NCI-H2081 treated with DMSO at 0.1 percent for 48 hours (cell line): ENCODE results near the gene SUSD1.
"Not testable (repeated sequence)": the region's sequence is repeated elsewhere in the genome, so short reads cannot be mapped to it uniquely, and the experiment has no call there.

Experiments
- DNase-seq: peaks from one replicate; lab custom pipeline; 2025; lab: John Stamatoyannopoulos, UW

Gene SUSD1

DNA sequence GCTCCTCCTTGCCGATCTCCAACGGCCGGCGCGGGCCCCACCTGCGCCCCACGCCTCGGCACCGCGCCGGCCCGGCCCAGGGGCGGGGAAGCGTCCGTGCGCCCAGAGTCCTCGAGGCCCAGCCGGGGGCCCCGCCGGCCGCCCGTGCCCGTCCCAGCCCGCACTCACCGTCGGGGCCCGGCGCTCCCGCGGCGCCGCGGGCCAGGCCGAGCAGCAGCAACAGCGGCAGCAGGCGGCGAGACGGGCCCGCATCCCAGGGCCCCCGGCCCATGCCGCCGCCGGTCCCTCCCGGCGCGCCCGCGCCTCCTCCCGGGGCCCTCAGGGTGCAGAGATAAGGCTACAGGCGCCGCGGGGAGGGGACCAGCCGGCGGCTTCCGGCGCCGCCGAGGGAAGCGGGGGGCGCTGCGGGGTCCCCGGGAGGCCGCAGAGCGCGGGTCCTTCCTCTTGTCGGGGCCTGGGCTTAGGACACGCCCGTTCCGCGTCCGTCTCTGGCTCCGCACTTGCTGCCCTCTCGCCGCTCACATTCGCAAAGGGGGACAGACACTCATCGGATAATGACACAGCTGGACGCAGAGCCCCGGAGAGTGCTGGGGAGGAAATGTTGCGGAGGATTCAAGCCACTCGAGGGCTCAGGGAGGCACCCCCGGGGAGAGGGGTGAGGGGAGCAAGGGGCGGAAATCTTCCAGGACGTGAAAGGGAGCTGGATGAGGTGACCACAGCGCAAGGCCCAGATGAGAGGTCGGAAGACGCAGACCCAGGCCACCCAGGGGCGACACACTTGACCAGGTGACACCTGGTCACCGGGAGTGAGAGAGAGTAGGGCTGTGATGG lies at the start of gene SUSD1:
Gene SUSD1, minus strand, starts transcription at position 333 of the 831 bp plus-strand sequence. Its CDS starts 62 bp downstream, at position 271.
- no peak for DNase-seq

DNA sequence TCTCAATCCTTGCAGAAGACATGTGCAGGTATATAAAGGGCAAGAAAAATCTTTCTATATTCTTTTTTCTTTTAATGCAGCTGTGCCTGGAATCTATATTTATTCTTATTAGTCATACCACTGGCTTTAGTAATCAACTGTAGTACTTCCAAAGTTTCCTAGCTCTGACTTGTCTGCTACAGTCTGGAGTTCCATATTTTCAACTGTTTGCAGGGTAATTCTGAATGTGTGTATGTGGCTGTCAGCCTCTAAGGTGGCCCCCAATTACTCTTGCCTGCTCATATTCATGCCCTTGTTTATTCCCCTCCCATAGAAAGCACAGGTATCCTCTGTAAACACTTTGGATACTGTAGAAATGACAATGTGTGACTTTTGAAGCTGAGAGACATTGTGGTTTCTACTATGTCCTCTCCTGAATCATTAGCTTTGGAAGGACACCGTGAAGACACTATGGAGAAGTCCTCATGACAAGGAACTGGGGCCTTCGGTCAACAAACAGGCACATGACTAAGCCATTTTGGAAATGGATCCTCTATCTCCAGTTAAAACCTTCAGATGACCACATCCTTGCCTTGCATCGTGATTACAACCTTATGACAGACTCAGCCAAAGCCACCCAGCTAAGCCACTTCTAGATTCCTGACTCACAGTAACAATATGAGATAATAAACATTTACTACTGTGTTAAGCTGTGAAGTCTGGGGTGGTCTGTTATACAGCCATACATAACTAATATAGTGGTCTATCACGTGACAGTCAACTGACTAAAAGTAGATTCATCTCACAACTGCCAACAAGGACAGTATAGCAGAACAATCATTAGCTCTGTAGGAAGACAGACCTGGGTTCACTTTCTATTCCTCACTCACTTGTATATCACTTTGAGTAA lies 49.5 kb upstream of the SUSD1 start:
- no peak for DNase-seq

DNA sequence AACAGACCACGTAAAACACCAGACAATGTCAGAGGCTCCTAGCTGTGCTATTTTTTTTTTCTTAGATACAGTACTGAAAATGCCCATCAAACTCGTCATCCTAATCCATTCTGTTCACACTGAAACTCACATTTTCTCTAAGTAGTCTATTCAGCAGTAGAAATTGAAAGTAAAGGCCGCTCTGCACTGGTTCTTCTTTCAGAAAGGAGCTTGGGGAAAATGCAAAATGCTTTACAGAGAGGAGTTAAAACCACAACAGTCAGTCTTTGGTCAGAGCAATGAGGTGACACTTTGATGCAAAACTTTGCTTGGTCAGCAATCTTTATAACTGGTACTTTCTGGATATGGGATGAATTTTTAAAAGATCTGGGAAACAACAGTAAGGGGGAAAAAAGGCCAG lies 43.8 kb upstream of the SUSD1 start:
- DNase-seq, result no peak

DNA sequence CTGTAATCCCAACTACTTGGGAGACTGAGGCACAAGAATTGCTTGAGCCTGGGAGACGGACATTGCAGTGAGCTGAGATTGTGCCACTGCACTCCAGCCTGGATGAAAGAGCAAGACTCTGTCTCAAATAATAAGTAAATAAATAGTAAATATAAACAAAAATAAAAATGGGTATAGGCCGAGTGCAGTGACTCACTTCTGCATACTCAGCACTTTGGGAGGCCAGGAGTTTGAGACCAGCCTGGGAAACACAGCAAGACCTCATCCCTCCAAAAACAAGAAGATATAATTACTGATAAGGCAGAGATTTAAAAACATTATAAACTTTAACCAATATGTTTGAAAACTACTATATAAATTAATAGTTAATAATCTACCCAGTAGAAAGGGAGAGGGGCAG lies 37.8 kb upstream of the SUSD1 start:
- DNase-seq, result no peak

DNA sequence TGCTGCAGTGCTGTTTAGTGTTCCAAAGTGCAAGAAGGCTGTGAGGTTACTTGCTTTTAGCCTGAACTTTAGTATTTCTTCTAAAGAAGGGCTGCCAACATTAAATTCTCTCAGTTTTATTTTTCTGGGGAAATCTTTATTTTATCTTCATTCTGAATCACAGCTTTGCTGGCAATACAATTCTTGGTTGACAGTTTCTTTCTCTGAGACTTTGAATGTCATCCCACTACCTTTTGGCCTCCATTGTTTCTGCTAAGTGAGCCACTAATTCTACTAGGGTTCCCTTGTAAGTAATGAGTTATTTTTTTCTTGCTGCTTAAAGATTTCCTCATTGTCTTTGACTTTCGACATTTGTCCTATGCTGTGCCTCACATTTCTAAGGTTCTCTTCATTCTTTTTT lies 32.4 kb upstream of the SUSD1 start:
- no peak for DNase-seq

DNA sequence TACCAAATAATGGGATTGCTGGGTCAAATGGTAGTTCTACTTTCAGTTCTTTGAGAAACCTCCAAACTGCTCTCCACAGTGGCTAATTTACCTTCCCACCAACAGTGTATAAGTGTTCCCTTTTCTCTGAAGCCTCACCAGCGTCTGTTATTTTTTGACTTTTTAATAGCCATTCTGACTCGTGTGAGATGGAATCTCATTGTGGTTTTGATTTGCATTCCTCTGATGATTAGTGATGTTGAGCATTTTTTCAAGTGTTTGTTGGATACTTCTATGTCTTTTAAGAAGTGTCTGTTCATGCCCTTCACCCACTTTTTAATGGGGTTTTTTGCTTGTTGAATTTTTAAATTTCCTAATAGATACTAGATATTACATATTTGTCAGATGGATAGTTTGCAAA lies 28.4 kb upstream of the SUSD1 start:
- DNase-seq, result no peak

DNA sequence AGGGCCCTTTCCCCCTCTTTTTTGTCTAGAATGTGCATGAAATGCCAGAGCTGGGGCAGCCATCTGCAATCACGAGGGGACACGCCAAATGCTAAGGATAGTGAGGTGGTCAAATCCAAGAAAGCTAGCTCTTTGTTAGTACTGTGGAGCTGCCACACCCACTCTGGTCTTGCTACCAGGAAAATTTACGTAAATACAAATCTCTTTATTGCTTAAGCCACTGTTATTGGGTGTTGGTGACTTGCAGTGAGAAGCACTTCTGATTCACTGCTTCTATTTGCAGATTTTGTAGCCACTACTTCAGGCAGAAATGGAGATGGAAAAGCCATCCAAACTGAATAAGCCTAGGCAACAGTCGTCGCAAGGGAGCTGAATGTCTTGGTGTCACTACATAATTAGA lies 25.6 kb upstream of the SUSD1 start:
- DNase-seq, result no peak

DNA sequence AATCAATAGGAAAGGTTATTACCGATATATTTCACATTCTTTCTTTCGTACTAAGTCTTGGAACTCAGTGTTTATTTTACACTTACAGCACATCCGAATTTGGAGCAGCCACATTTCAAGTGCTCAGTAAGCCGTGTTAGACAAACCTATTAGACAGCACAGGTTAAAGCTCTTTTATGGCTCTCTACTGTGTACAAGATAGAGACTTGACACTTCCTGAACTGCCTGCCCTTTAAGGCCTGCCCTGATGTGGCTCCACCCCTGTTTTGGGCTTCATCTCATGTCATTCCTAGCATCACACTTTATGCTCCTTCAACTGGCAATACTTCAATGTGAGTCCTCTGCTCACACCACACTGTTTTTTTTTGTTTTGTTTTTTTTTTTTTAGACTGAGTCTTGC lies 23.5 kb upstream of the SUSD1 start:
- DNase-seq, result no peak

DNA sequence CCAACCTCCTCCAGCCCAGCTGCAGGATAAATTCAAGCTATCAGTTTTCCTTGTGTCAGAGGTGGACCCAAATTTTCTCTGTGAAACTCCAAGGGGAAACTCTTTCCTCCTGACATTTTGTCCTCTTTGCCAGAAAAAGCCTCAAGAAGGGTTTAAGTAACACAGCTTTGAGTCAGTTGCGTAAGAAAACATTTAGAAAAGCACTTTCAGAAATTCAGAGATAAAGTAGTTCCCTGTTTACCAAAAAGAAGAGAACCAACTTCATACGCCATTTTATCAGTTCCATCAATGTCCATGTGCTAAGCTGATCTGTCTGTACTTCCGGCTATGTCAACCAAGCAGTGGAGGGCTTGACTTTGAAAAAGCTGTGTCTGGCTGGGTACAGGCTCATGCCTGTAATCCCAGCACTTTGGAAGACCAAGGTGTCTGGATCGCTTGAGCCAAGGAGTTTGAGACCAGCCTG lies 19.9 kb upstream of the SUSD1 start:
- DNase-seq, result no peak

DNA sequence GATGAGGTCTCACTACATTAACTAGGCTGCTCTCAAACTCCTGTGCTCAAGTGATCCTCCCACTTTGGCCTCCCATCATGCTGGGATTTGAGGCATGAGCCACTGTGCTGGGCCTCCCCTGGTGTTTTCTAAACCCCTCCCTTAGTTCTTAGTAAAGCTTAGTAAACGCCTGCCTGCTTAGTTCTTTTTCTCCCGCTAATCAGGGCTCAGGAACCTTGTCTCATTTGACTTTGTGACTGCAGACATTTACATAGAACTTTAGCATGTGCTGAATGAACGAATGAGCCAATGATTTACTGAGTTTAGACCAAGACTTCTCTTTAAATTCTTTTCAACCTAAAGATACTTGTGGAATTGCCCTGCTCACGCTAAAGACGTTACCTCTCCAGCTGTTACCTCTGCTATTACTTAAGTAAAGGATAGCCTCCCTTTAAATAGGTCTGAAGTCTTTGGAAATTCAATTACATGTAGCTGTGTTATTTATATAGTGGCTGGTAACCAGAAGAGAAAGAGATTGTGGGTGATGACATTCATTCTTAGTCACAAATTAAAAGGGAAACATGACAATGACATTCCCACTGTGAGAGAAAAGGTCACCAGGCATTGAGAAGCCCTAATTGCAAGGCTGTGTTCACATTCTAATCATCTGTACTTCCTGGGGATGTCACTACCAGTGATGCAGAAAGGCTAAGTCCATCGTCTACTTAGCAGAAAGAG lies 18.6 kb upstream of the SUSD1 start:
- no peak for DNase-seq

DNA sequence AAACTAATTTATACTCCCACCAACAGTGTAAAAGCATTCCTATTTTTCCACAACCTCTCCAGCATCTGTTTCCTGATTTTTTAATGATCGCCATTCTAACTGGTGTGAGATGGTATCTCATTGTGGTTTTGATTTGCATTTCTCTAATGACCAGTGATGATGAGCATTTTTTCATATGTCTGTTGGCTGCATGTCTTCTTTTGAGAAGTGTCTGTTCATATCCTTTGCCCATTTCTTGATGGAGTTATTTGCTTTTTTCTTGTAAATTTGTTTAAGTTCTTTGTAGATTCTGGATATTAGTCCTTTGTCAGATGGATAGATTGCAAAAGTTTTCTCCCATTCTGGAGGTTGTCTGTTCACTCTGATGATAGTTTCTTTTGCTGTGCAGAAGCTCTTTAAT lies 15.2 kb upstream of the SUSD1 start:
- DNase-seq, result not testable (repeated sequence)

DNA sequence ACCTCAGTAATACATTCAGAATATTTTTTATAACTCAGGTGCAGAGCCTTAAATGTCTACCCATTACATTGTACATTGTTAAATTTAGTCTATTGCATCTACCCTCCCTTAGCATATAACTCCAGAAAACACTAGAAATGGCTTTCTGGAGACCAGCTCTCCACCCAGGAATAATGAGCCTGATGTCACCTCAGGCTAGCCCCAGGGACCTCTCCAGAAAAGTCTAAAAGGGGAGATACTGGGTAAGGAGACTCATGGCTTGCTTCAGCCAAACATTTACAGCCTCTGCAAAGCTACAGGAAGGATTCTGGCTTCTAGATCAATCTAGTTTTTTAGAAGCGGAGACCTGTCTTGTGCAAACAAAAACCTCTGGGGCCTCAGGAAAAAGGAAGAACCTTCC lies 13.8 kb upstream of the SUSD1 start:
- no peak for DNase-seq

DNA sequence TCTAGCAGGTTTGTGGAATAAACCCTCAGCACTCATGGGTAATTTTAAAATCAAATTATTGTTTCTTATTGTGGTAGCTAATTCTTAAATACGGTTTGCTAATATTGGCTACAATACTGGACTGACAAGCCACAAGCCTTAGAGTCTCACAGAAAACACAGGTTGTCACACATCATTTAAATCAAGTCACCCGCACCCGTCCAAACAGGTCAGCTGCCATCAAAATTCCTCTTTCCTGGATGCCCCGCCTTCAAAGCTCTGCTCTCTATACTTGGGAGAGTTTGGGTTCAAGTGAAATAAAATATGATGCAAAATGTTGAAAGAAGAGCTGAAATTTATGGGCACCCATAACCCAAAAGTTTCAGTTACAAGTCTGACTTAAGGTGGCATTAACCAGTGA lies 12.3 kb upstream of the SUSD1 start:
- DNase-seq, result no peak

DNA sequence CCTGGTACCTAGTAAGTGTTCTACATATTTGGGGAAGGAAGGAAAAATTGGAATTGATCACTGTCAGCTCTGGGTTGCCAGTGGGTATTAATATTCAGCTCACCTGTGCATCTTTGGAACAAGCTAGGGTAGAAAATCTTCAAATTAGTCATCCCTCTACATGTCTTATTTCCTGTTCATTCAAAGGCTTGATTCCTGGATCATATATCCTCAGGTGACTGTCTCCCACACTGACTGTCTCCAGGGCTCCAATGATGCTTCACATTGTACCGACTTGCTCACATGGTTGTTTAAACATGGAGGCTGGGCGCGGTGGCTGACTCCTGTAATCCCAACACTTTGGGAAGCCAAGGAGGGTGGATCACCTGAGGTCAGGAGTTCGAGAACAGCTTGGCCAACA lies 11.6 kb upstream of the SUSD1 start:
- no peak for DNase-seq

DNA sequence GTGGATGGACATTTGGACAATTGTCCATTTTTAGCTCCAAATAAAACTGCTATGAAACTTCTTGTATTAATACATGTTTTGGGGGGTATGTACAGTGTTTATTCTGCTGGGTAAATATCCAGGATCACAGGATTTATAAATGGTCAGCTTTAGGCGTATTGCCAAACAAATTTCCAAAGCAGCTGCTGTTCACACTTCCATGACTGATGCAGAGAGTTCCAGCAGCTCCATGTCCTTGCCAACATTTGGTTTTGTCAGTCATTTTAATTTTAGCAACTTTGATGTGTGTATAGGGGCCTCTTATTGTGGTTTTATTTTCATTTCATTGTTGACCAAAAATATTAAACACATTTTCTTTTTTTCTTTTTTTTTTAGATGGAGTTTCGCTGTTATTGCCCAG lies 9.8 kb upstream of the SUSD1 start:
- DNase-seq, result no peak

DNA sequence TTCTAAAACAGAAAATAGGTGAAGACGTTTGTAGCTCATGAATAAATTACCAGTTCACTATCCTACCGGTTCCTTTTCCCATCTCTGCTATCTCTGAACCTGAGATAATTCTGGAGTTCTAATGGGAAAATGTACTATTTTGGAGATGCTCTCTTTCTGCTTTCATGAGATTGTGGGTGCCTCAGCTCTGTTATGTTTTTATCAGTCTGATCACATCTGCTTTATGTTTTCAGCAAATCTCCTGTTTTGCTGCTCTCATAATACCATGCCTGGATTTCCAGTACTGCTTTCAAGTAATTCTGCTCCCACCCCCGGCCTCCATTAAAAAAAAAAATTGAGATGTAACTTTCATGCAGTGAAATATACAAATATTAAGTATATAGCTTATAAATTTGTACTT lies 9.1 kb upstream of the SUSD1 start:
- DNase-seq, result no peak

DNA sequence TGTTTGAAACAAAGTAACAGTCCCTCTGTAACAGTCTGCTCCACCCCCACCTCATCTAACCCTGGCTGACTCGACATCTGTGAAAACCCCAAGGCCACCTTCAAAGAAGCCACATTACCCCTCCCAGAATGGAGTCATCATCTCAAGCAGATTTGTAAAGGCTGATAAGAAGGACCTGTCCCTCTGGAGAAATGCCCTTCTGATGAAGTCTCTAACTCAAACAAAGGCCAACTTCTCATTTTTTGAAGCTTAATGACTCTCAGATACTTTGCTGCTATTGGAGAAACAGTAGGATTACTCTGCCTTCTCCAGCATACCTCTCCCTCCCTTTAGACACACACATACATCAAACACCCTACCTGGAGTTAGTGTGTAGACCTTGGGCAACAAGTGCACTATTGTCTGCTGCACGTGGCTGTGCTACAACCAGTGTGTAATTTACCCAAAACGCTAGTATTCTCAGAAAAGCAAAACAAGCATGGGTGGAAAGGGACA lies 5.3 kb upstream of the SUSD1 start:
- no peak for DNase-seq

DNA sequence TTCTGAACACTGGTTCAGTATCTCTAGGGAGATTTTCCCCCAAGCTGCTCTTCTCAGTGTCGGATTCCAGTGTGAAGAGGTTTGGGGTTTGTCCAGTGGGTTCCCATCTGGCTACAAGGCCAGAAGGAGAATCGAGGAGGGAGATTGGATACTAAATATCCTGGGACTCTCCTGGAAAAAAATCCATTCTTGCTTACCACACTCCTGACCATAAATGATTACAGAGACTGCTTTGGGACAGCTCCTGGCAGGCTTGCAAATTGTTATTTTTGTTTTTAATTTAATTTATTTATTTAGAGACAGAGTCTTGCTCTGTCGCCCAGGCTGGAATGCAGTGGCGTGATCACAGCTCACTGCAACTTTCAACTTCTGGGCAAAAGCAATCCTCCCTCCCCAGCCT lies 4.7 kb upstream of the SUSD1 start:
- no peak for DNase-seq

DNA sequence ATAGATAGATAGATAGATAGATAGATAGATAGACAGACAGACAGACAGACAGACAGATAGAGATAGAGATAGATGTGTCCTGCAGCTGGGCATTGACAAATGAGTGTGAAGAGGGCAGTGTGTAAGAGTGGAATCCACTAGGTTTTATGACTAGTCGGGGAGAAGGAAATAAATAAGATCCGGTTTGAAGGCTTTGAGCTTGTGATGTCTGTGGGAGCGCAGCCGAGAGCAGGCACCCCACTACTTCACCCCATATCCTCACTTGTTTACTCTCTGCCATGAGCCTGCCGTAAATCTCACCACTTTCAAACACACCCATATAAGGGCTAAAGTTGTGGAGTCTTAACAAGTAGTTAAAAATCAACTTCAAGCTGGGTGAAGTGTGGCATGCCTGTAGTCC lies 1.4 kb upstream of the SUSD1 start:
- DNase-seq, result no peak

DNA sequence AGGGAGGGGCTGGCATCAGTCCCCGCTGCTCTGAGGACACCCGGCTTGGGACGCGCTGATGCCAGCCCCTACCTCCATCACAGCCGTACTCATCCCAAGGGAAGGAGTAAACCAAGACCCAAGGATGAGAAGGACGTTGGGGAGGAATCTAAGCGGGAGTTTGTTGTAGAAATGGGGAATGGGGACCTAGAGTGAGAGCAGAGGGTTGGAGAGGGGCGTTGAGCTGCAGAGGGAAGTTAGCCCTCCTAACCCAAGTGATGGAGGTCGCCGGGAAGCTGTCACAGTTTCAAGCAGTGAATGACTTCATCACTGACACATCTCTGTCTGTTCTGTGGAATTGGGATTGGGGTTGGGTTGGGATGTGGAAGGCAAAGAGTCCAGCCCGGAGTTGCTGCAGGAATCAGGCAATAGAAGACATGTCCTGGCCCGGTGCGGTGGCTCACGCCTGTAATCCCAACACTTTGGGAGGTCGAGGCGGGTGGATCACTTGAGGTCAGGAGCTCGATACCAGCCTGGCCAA lies 759 bp upstream of the SUSD1 start:
- no peak for DNase-seq

DNA sequence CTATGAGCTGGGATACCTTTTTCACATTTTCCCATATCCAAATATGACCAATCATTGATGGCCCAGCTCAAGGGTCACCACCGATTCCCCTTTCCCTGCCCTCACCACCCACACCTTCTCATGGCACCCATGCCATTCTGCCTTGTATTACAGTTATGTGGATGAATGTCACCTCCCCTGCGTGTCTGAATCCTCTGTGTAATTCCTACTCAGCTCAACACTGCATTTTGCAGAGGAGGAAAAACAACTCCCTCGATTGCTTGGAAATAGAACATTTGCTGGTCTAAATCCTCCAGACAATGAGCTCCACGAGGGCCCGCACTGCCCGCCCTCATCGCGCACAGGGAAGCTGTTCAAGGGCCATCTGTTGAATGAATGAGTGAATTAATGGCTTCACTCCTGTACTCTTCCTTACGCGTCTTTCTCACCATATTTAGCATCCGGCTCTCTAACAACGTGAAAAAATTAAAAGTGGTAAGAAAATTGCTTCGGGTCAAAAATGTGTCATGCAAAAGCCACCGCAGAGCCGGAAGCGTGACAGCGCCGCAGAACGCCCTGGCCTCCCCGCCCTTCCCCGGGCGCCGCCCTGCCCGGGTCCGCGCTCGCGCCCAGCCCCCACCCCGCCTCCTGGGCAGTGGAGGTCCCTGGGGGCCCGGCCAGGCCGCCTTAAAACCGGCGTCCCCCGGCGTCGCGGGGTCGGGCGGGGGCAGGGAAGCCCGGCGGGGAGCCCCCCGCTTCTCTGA lies 704 bp downstream of the SUSD1 start:
- no peak for DNase-seq
